IPS-18a (cell line): Measurements from ENCODE around the gene EDRF1.
"Not testable (repeated sequence)": the region's sequence is repeated elsewhere in the genome, so short reads cannot be mapped to it uniquely, and the experiment has no call there.

Experiments
- H3K27ac ChIP-seq: one replicate; pipeline ENCODE4 v1.5.1; 2013; ENCODE audit warnings: low read length
- H3K27me3 ChIP-seq: one replicate; pipeline ENCODE4 v1.6.1; 2013; ENCODE audit warnings: mild to moderate bottlenecking, low read length; ENCODE audit not compliant: control insufficient read depth, insufficient read depth
- H3K36me3 ChIP-seq: one replicate; pipeline ENCODE4 v1.6.1; 2013; ENCODE audit warnings: low read depth, low read length; ENCODE audit not compliant: control insufficient read depth
- H3K4me1 ChIP-seq: one replicate; pipeline ENCODE4 v1.6.1; 2013; ENCODE audit warnings: low read depth, low read length; ENCODE audit not compliant: control insufficient read depth
- H3K4me3 ChIP-seq: one replicate; pipeline ENCODE4 v1.5.1; 2013; ENCODE audit warnings: low read length
- H3K9ac ChIP-seq: one replicate; pipeline ENCODE4 v1.6.1; 2013; ENCODE audit warnings: mild to moderate bottlenecking, low read length, moderate library complexity
- H3K9me3 ChIP-seq: one replicate; pipeline ENCODE4 v1.6.1; 2013; ENCODE audit warnings: low read depth, low read length; ENCODE audit not compliant: control insufficient read depth

EDRF1 gene

DNA sequence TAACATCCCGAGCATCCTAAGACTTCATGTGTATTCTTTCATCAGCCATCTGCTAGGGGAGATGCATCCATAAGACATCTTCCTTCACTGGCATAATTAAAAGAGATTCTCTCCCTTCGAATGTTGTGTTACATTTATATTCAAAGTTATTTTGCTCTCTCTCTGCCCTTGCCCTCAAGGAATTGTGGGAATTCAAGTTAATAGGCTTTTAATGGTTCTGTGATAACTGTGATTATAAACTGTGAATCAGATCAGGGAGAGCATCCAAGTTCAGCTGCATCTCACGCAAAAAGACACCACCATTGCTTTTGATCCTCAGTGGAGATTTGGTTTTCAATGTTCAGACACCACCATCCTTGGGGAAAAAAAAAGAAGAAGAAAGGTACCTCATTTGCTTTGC is 27.3 kb upstream of the EDRF1 start:
- Histone ChIP-seq H3K4me1 (no peaks in the 10 kb centered on the region), H3K27me3 (no peaks in the 10 kb centered on the region), H3K9me3 (no peaks in the 10 kb centered on the region), H3K9ac (no peak overlapping the region), H3K27ac (no peak overlapping the region), H3K4me3 (no peak overlapping the region), H3K36me3 (no peaks in the 10 kb centered on the region)

DNA sequence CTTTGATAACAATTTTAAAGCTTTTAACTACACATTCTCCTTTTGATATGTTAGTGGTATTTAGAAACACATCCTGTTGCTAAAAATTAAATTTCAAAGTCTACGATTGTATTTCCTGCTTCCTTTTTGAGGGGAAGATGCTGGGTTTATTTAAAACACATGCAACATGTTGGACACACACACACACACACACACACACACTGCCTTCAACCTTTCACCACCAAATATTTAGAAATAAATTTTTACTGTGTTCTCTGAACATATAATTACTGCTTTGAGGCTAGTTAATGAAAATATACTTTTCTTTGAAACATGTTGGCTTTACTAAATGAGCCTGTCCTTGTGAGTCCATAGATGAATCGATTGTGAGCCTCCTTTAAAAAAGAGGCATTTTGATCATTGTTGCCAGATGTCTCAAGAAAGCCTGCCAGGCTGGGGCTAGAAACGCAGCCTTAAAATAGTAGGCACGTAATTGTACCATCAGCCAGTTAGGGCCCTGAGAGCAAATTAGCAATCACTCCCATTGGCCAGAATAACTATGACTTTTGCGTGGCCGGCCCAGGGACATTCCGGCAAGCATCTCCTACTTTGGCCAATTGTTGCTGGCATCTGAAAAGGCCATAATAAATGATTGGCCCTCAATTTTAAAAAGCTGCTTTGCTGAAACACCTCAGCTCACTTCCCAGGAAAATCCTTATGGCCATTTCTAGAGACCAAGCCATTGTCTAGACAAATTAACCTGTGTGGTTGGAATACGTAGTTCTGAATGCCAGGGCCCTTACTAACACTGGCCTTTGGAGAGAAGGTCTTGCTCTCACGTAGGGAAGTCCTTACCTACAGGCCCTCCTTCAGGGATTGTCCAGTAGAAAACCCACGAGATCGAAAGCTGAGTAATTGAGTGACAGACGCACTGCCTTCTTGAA is 26.6 kb upstream of the EDRF1 start:
- H3K27ac ChIP-seq, result no peak overlapping the region
- H3K4me1 ChIP-seq, result no peaks in the 10 kb centered on the region
- H3K36me3 ChIP-seq, result no peaks in the 10 kb centered on the region
- H3K4me3 ChIP-seq, result no peak overlapping the region
- no peaks in the 10 kb centered on the region for H3K27me3 ChIP-seq
- H3K9ac ChIP-seq, result no peak overlapping the region
- no peaks in the 10 kb centered on the region for H3K9me3 ChIP-seq

DNA sequence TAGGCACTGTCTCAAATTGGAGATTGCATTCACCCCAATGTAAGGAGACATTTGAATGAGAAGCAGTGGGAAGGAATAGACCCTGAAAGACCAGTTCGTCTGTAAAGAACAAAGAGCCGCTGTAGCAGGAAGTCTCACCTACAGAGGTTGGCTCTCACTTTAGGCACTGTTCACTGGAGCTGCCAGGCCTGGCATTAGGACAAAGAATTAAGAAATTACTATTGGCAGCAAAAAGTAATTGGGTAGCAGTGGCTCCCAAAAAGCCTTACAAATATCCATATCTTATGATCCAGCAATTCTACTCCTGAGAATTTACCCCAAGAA is 26.0 kb upstream of the EDRF1 start:
- H3K9me3 ChIP-seq, result no peaks in the 10 kb centered on the region
- H3K27me3 ChIP-seq, result no peaks in the 10 kb centered on the region
- no peaks in the 10 kb centered on the region for H3K36me3 ChIP-seq
- no peak overlapping the region for H3K9ac ChIP-seq
- no peak overlapping the region for H3K27ac ChIP-seq
- H3K4me1 ChIP-seq, result no peaks in the 10 kb centered on the region
- no peak overlapping the region for H3K4me3 ChIP-seq

GRCh38 chr10:125694883-125695282 is 24.6 kb upstream of the EDRF1 start:
- Histone ChIP-seq H3K9me3 (no peaks in the 10 kb centered on the region), H3K36me3 (no peaks in the 10 kb centered on the region), H3K9ac (no peak overlapping the region), H3K27ac (no peak overlapping the region), H3K4me3 (no peak overlapping the region), H3K27me3 (no peaks in the 10 kb centered on the region), H3K4me1 (no peaks in the 10 kb centered on the region)

GRCh38 chr10:125696884-125697283 is 22.6 kb upstream of the EDRF1 start:
- H3K36me3 ChIP-seq, H3K4me3 ChIP-seq, H3K27me3 ChIP-seq, H3K4me1 ChIP-seq, H3K27ac ChIP-seq, H3K9ac ChIP-seq, H3K9me3 ChIP-seq: not testable (repeated sequence)

DNA sequence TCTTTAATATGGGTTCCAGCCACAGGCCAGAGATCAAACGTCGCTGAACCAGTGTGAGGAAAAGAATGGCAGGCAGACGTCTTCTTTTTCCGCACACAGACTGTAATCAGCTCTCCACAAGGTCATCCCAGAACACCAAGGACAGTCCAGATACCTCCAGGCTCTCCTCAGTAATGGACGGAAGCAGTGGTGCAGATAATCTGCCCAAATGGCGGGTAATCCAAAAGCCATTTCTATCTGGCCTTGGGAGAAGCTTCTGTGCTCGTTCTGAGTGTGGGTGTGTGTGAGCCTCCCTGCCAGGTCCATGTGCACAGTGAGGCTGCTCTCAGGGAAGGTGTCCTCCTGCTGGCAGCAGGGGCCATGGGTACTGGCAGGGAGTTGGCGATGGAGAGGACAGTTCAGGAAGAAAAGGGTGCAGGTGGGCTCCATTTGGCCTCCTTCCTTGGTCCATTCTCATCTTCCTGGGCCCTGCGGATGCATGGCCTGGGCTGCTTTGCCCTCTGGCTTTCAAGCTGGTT is 21.0 kb upstream of the EDRF1 start:
- Histone ChIP-seq H3K9me3 (no peaks in the 10 kb centered on the region), H3K27ac (no peak overlapping the region), H3K4me3 (no peak overlapping the region), H3K36me3 (no peaks in the 10 kb centered on the region), H3K9ac (no peak overlapping the region), H3K27me3 (no peaks in the 10 kb centered on the region), H3K4me1 (no peaks in the 10 kb centered on the region)

DNA sequence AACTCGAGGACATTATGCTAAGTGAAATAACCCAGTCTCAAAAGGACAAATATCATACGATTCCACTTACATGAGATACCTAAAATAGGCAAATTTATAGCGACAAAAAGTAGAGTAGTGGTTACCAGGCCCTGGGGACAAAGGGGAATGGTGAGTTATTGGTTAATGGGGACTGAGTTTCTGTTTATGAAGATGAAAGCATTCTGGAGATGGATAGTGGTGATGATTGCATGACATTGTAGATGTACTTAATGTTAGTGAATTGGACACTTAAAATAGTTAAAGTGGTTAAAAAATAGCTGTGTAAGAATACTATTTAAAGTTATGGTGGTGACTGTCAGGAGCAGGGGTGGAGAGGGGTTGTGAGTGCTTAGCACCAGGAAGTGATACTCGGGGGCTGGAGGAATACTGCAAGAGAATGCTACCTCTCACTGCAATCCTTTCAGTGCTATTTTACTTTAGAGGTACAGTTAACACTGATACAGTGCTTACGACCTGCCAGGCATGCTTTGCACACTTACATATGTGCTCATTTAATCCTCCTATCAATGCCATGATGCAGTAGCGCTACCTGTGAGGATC is 19.9 kb upstream of the EDRF1 start:
- Histone ChIP-seq H3K9me3 (no peaks in the 10 kb centered on the region), H3K4me1 (no peaks in the 10 kb centered on the region), H3K9ac (no peak overlapping the region), H3K27me3 (no peaks in the 10 kb centered on the region), H3K27ac (no peak overlapping the region), H3K36me3 (no peaks in the 10 kb centered on the region), H3K4me3 (no peak overlapping the region)

- Histone ChIP-seq H3K4me3 (no peak overlapping the region), H3K4me1 (no peaks in the 10 kb centered on the region), H3K27ac (no peak overlapping the region), H3K9me3 (no peaks in the 10 kb centered on the region), H3K27me3 (no peaks in the 10 kb centered on the region), H3K36me3 (no peaks in the 10 kb centered on the region), H3K9ac (no peak overlapping the region)
Observed at GRCh38 chr10:125700355-125700911, 19.1 kb upstream of the EDRF1 start.

GRCh38 chr10:125707541-125708468 is 11.7 kb upstream of the EDRF1 start:
- H3K4me1 ChIP-seq, result no peaks in the 10 kb centered on the region
- H3K9ac ChIP-seq, result no peak overlapping the region
- no peaks in the 10 kb centered on the region for H3K9me3 ChIP-seq
- H3K27me3 ChIP-seq, result no peaks in the 10 kb centered on the region
- H3K4me3 ChIP-seq, result no peak overlapping the region
- H3K27ac ChIP-seq, result no peak overlapping the region
- no peaks in the 10 kb centered on the region for H3K36me3 ChIP-seq

DNA sequence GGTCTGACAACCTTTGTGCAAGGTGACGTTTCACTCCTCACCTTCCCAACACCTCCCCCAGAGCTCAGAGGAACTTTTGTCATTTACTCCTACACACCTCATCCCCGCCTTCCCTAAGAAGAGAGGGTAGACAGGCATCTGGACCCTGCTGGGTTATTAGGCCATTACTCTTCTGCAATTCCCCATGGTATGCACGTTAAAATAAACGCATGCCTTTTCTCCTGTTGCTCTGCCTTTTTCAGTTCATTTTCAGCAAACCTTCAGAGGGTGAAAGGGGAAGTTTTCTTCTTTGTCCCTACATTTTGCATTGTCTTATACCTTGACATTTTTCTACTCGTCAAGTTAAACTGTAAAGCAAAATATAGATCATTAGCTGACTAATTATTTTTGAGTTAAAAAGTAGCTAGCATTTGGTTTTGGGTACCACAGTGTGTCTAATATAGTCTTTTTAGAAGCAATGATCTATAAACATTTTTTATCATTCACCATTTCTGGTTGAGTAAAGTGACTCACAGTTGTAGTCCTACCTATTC is 10.5 kb upstream of the EDRF1 start:
- H3K9ac ChIP-seq, result no peak overlapping the region
- H3K9me3 ChIP-seq, result no peaks in the 10 kb centered on the region
- no peaks in the 10 kb centered on the region for H3K36me3 ChIP-seq
- H3K27me3 ChIP-seq, result no peaks in the 10 kb centered on the region
- no peak overlapping the region for H3K27ac ChIP-seq
- no peak overlapping the region for H3K4me3 ChIP-seq
- H3K4me1 ChIP-seq, result no peaks in the 10 kb centered on the region
